Keratinocyte (primary cell): ENCODE measurements around the gene PIK3CD.
"Not testable (repeated sequence)": the region's sequence is repeated elsewhere in the genome, so short reads cannot be mapped to it uniquely, and the experiment has no call there.

Experiments used
- CTCF ChIP-seq, 3 experiments: IDR thresholded peaks in 1 of 3; conservative IDR thresholded peaks in 1 of 3; optimal IDR thresholded peaks in 1 of 3; 2 replicates in 2 of 3; 3 replicates in 1 of 3; pipeline versions ENCODE3 to v1.5.1; 2011; ENCODE audit warnings: low read length in 3 of 3, mild to moderate bottlenecking in 3 of 3, moderate library complexity in 2 of 3, control low read depth in 1 of 3, inconsistent platforms in 1 of 3; ENCODE audit not compliant: insufficient read depth in 2 of 3; ENCODE audit errors: extremely low read depth in 1 of 3
- EZH2 ChIP-seq: IDR thresholded peaks from one replicate; pipeline ENCODE4 v1.6.1; 2012; ENCODE audit warnings: inconsistent platforms, mild to moderate bottlenecking, low read length, moderate library complexity

DNA sequence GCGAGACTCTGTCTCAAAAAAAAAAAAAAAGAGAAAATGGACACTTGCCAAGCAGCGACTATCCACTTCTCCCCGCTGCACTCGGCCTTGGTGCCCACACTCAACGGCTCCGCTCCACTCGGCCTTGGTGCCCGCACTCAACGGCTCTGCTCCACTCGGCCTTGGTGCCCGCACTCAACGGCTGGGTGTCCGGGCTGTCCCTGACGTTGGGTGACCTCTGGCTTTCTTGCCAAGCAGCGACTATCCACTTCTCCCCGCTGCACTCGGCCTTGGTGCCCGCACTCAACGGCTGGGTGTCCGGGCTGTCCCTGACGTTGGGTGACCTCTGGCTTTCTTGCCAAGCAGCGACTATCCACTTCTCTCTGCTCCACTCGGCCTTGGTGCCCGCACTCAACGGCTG lies 110.9 kb downstream of the PIK3CD start:
- TF ChIP-seq CTCF (optimal IDR thresholded peaks at IDR 0.05 in 1 of 3, IDR thresholded peaks at IDR 0.05 in 1 of 3, conservative IDR thresholded peaks at IDR 0.05 in 1 of 3; ENCODE audit: extremely low read depth in 1 of 3, insufficient read depth in 2 of 3, low read length in 3 of 3); EZH2: not testable (repeated sequence)
